Amniotic stem cell (primary cell): ENCODE results near the gene GSTA2.
"Not testable (repeated sequence)": the region's sequence is repeated elsewhere in the genome, so short reads cannot be mapped to it uniquely, and the experiment has no call there.

Experiments used
- DNase-seq: peaks from one replicate; lab custom pipeline; 2025; lab: John Stamatoyannopoulos, UW

The GSTA2 gene

GRCh38 chr6:52763322-52763916 lies at the start of gene GSTA2:
TSS of gene GSTA2 (minus strand) at chr6:52763475. CDS start at chr6:52757947, 5,528 bp downstream.
- DNase-seq = not testable (repeated sequence)

GRCh38 chr6:52809777-52810176 lies 46.5 kb upstream of the GSTA2 start:
- DNase-seq = not testable (repeated sequence)

- no peak for DNase-seq
These were observed 45.4 kb upstream of the GSTA2 start for GRCh38 chr6:52808660-52809059.

- DNase-seq = not testable (repeated sequence)
These were observed 40.5 kb upstream of the GSTA2 start, which contains the start of gene GSTA1 for GRCh38 chr6:52803668-52804255. TSS of gene GSTA1 (minus strand) at chr6:52803816. CDS start at chr6:52799267, 4,549 bp downstream.

GRCh38 chr6:52802806-52803205 lies 39.5 kb upstream of the GSTA2 start:
- no peak for DNase-seq

- no peak for DNase-seq
These were observed 38.0 kb upstream of the GSTA2 start for GRCh38 chr6:52801188-52801841.

GRCh38 chr6:52799272-52799671 lies 36.0 kb upstream of the GSTA2 start:
- not testable (repeated sequence) for DNase-seq

GRCh38 chr6:52794366-52794765 lies 31.1 kb upstream of the GSTA2 start:
- DNase-seq = not testable (repeated sequence)

- DNase-seq = no peak
These were observed 27.6 kb upstream of the GSTA2 start for GRCh38 chr6:52790861-52791260.

GRCh38 chr6:52789658-52790057 lies 26.4 kb upstream of the GSTA2 start:
- not testable (repeated sequence) for DNase-seq

- no peak for DNase-seq
These were observed 25.2 kb upstream of the GSTA2 start for GRCh38 chr6:52788478-52788877.

GRCh38 chr6:52787917-52788316 lies 24.6 kb upstream of the GSTA2 start:
- DNase-seq = no peak

GRCh38 chr6:52786249-52786956 lies 23.1 kb upstream of the GSTA2 start:
- DNase-seq = no peak

GRCh38 chr6:52782696-52783274 lies 19.5 kb upstream of the GSTA2 start:
- not testable (repeated sequence) for DNase-seq

- DNase-seq = not testable (repeated sequence)
These were observed 18.9 kb upstream of the GSTA2 start for GRCh38 chr6:52782209-52782608.

- no peak for DNase-seq
These were observed 16.0 kb upstream of the GSTA2 start for GRCh38 chr6:52779237-52779636.

- DNase-seq = not testable (repeated sequence)
These were observed 13.6 kb upstream of the GSTA2 start for GRCh38 chr6:52776711-52777351.

- not testable (repeated sequence) for DNase-seq
These were observed 6.1 kb upstream of the GSTA2 start for GRCh38 chr6:52769399-52769798.

- DNase-seq = not testable (repeated sequence)
These were observed 4.4 kb upstream of the GSTA2 start for GRCh38 chr6:52767658-52768057.

- not testable (repeated sequence) for DNase-seq
These were observed 1.4 kb downstream of the GSTA2 start for GRCh38 chr6:52761673-52762491.
